Epithelial cell of proximal tubule (primary cell): ENCODE results near the gene GARIN3. TPM values are rescaled to one million over a fixed set of nuclear protein-coding genes. Genes with fewer than 3 reads are reported as not detected.
"Not testable (repeated sequence)": the region's sequence is repeated elsewhere in the genome, so short reads cannot be mapped to it uniquely, and the experiment has no call there.

Experiments used
- DNase-seq: peaks from one replicate; pipeline ENCODE4 v3.0.0-alpha.2; 2011; ENCODE audit warnings: low read depth
- H3K4me3 ChIP-seq: 2 replicates; pipeline ENCODE4 v1.5.1; 2011; ENCODE audit warnings: low read depth, mild to moderate bottlenecking, low read length
- CTCF ChIP-seq: conservative IDR thresholded peaks from 2 replicates; pipeline ENCODE4 v1.5.1; 2012; ENCODE audit warnings: low read depth, mild to moderate bottlenecking, low read length
- total RNA-seq: library from RNA; depleted of rRNA; stranded (reverse); fragments of >200 nt; gene quantifications from 2 replicates; pipeline ENCODE4 v1.2.3, GENCODE V29; 2015

Gene GARIN3
- not detected in 2 replicates for total RNA-seq

GRCh38 chr5:157166214-157167213 lies at the start of gene GARIN3:
TSS of gene GARIN3 (minus strand) at chr5:157166264. CDS start at chr5:157166168, 96 bp downstream.
- no peak within 1 kb of the TSS for H3K4me3 ChIP-seq
- TF ChIP-seq CTCF = no peak
- DNase-seq = no peak

- no peak for TF ChIP-seq CTCF
- no peak for DNase-seq
- H3K4me3 ChIP-seq = no peak overlapping the region
Measured at GRCh38 chr5:157215514-157216167, 49.6 kb upstream of the GARIN3 start.

GRCh38 chr5:157214861-157215513 lies 48.9 kb upstream of the GARIN3 start:
- no peak for DNase-seq
- H3K4me3 ChIP-seq = no peak overlapping the region
- no peak for TF ChIP-seq CTCF

- no peak for DNase-seq
- no peak overlapping the region for H3K4me3 ChIP-seq
- TF ChIP-seq CTCF = no peak
Measured at GRCh38 chr5:157214415-157214814, 48.4 kb upstream of the GARIN3 start.

- TF ChIP-seq CTCF = no peak
- no peak overlapping the region for H3K4me3 ChIP-seq
- DNase-seq = no peak
Measured at GRCh38 chr5:157213527-157214243, 47.6 kb upstream of the GARIN3 start.

GRCh38 chr5:157212307-157212706 lies 46.2 kb upstream of the GARIN3 start:
- no peak overlapping the region for H3K4me3 ChIP-seq
- DNase-seq = no peak
- TF ChIP-seq CTCF = no peak

- H3K4me3 ChIP-seq, DNase-seq: not testable (repeated sequence)
Measured at GRCh38 chr5:157210652-157211051, 44.6 kb upstream of the GARIN3 start.
